Measurements from ENCODE around the gene MYZAP.
A peak's percentile ranks its signal among the peaks of the same experiment; 100 is the strongest.

- no peak for TF ChIP-seq CTCF (IDR thresholded peaks at IDR 0.05)
- TF ChIP-seq POLR2A (IDR thresholded peaks at IDR 0.05), result no peak
- no peak for TF ChIP-seq EP300 (IDR thresholded peaks at IDR 0.05)
- peak in 3 of 4 donors; percentile 10 to 55 (median 49) for TF ChIP-seq POLR2AphosphoS5 (IDR thresholded peaks at IDR 0.05)
Measured at GRCh38 chr15:57625703-57626448, 34.2 kb downstream of the MYZAP start.

Data from sigmoid colon (tissue), 4 donors.